Glutamatergic neuron (in vitro differentiated cells): ENCODE data around the gene SLC13A3. TPM values are rescaled to one million over a fixed set of nuclear protein-coding genes. Genes with fewer than 3 reads are reported as not detected.
A peak's percentile ranks its signal among the peaks of the same experiment; 100 is the strongest.

Experiments used
- DNase-seq: peaks from one replicate; pipeline ENCODE4 v3.0.0; 2022
- H3K27ac Mint-ChIP-seq: one replicate; pipeline ENCODE4 v1.8.0; 2020; ENCODE audit warnings: mild to moderate bottlenecking, mixed read lengths, inconsistent platforms; ENCODE audit not compliant: unreplicated experiment
- H3K27me3 Mint-ChIP-seq: one replicate; pipeline ENCODE4 v1.8.0; 2020; ENCODE audit warnings: mild to moderate bottlenecking, moderate library complexity, mixed read lengths, inconsistent platforms; ENCODE audit not compliant: unreplicated experiment
- H3K36me3 Mint-ChIP-seq: one replicate; pipeline ENCODE4 v1.8.0; 2020; ENCODE audit warnings: mild to moderate bottlenecking, mixed read lengths, inconsistent platforms; ENCODE audit not compliant: unreplicated experiment
- H3K4me1 Mint-ChIP-seq: one replicate; pipeline ENCODE4 v1.8.0; 2020; ENCODE audit warnings: mild to moderate bottlenecking, low read depth, mixed read lengths, inconsistent platforms; ENCODE audit not compliant: unreplicated experiment
- H3K4me3 Mint-ChIP-seq: one replicate; pipeline ENCODE4 v1.8.0; 2020; ENCODE audit warnings: mild to moderate bottlenecking, mixed read lengths, inconsistent platforms; ENCODE audit not compliant: unreplicated experiment
- H3K9me3 Mint-ChIP-seq: one replicate; pipeline ENCODE4 v1.8.0; 2020; ENCODE audit warnings: mild to moderate bottlenecking, moderate library complexity, mixed read lengths, inconsistent platforms; ENCODE audit not compliant: unreplicated experiment
- CTCF ChIP-seq: fragments of 200-600 bp; sonication (generic); IDR thresholded peaks from one replicate; pipeline ENCODE4 v1.5.0; 2021; ENCODE audit not compliant: partially characterized antibody, unreplicated experiment
- long read RNA-seq: library from polyadenylated mRNA; unstranded; transcript quantifications from one replicate; pipeline ENCODE4 v2.0.0, GENCODE V29; 2020; ENCODE audit not compliant: unreplicated experiment
- total RNA-seq: library from RNA; stranded (reverse); fragmentation: NEBNext Ultra II Directional; extraction: Animal tissue kit (Norgen Biotek cat#: 25700); gene quantifications from one replicate; pipeline ENCODE4 v1.2.1, GENCODE V29; 2021; ENCODE audit not compliant: unreplicated experiment

The SLC13A3 gene
- total RNA-seq, result 5.8 TPM
- long read RNA-seq, partial matches to known transcripts, result 0 of 3 reads
- long read RNA-seq, other reads (novel, unspliced or antisense), result 3 of 3 reads

- no peak for TF ChIP-seq CTCF
- Mint-ChIP-seq H3K27me3 (peaks cover 12% of the 10 kb centered on the region), H3K9me3 (no peaks in the 10 kb centered on the region), H3K36me3 (peaks cover 9% of the 10 kb centered on the region), H3K4me1 (peaks cover 22% of the 10 kb centered on the region), H3K27ac (peak within 1 kb of the TSS; percentile 60), H3K4me3 (peak within 1 kb of the TSS; percentile 85)
- DNase-seq, result peak; percentile 45
Measured at GRCh38 chr20:46651091-46651962, at the start of gene SLC13A3. TSS of gene SLC13A3 (minus strand) at chr20:46651459. CDS start at chr20:46651421, 38 bp downstream.

- H3K27ac Mint-ChIP-seq, result no peak overlapping the region
- no peak for TF ChIP-seq CTCF
- no peaks in the 10 kb centered on the region for H3K27me3 Mint-ChIP-seq
- H3K9me3 Mint-ChIP-seq, result no peaks in the 10 kb centered on the region
- H3K36me3 Mint-ChIP-seq, result no peaks in the 10 kb centered on the region
- H3K4me3 Mint-ChIP-seq, result no peak overlapping the region
- no peaks in the 10 kb centered on the region for H3K4me1 Mint-ChIP-seq
- no peak for DNase-seq
Measured at GRCh38 chr20:46701057-46701456, 49.8 kb upstream of the SLC13A3 start.

GRCh38 chr20:46700481-46700880 is 49.2 kb upstream of the SLC13A3 start:
- Mint-ChIP-seq H3K9me3 (no peaks in the 10 kb centered on the region), H3K4me3 (no peak overlapping the region), H3K27me3 (no peaks in the 10 kb centered on the region), H3K36me3 (no peaks in the 10 kb centered on the region), H3K4me1 (no peaks in the 10 kb centered on the region), H3K27ac (no peak overlapping the region)
- DNase-seq, result no peak
- TF ChIP-seq CTCF, result no peak

- H3K9me3 Mint-ChIP-seq, result no peaks in the 10 kb centered on the region
- DNase-seq, result peak; percentile 42
- H3K27ac Mint-ChIP-seq, result no peak overlapping the region
- no peak overlapping the region for H3K4me3 Mint-ChIP-seq
- TF ChIP-seq CTCF, result peak; percentile 61
- no peaks in the 10 kb centered on the region for H3K4me1 Mint-ChIP-seq
- H3K36me3 Mint-ChIP-seq, result no peaks in the 10 kb centered on the region
- H3K27me3 Mint-ChIP-seq, result no peaks in the 10 kb centered on the region
Measured at GRCh38 chr20:46699651-46700359, 48.5 kb upstream of the SLC13A3 start.
